Measurements from ENCODE around the gene RPRM. TPM values are rescaled to one million over a fixed set of nuclear protein-coding genes. Genes with fewer than 3 reads are reported as not detected.
"Not testable (repeated sequence)": the region's sequence is repeated elsewhere in the genome, so short reads cannot be mapped to it uniquely, and the experiment has no call there.

The RPRM gene
- total and polyA plus RNA-seq, 8 donors: 0.16 to 0.42 (median 0.23) TPM; not detected in 5

- no peak overlapping the region for H3K27ac ChIP-seq
- H3K9me3 ChIP-seq: no peaks in the 10 kb centered on the region
- FAIRE-seq (no peak), DNase-seq (peak in 1 of 6 donors; percentile 70), ATAC-seq (peak in 1 of 4 donors; percentile 78)
- WGBS, 2 donors: 78 to 83% methylated on average over 15 of the region's 15 CpGs
- H3K4me1 ChIP-seq: no peaks in the 10 kb centered on the region
- intact Hi-C loops (cut with DNase I): no loop called here
- H3K27me3 ChIP-seq: no peaks in the 10 kb centered on the region
- no peak overlapping the region for H3K4me3 ChIP-seq
- TF ChIP-seq CTCF (IDR thresholded peaks at IDR 0.05): no peak
- no peaks in the 10 kb centered on the region for H3K36me3 ChIP-seq
Observed at GRCh38 chr2:153509133-153509532, 30.6 kb upstream of the RPRM start.

GRCh38 chr2:153506499-153506898, 27.9 kb upstream of the RPRM start:
- DNase-seq, ATAC-seq: not testable (repeated sequence)

GRCh38 chr2:153499439-153499838, 20.9 kb upstream of the RPRM start:
- no peak for ATAC-seq

More at GRCh38 chr2:153506499-153506898, 27.9 kb upstream of the RPRM start:
- H3K27me3 ChIP-seq; H3K36me3 ChIP-seq; intact Hi-C loops (cut with DNase I); H3K4me1 ChIP-seq; H3K9me3 ChIP-seq; H3K27ac ChIP-seq; FAIRE-seq; H3K4me3 ChIP-seq: not testable (repeated sequence)

GRCh38 chr2:153497938-153498629, 19.5 kb upstream of the RPRM start:
- ATAC-seq: peak; percentile 68 to 86 (median 77)
- intact Hi-C loops (cut with DNase I): no loop called here

More at GRCh38 chr2:153499439-153499838, 20.9 kb upstream of the RPRM start:
- H3K9me3 ChIP-seq: no peaks in the 10 kb centered on the region
- H3K27ac ChIP-seq: no peak overlapping the region
- no peaks in the 10 kb centered on the region for H3K36me3 ChIP-seq
- H3K4me1 ChIP-seq: peaks cover 0 to 2% (median 0%) of the 10 kb centered on the region in 3 donors
- WGBS, 2 donors: 60 to 73% methylated on average over 5 of the region's 5 CpGs
- no peak for TF ChIP-seq CTCF (IDR thresholded peaks at IDR 0.05)
- no peak overlapping the region for H3K4me3 ChIP-seq
- peak in 1 of 6 donors; percentile 48 for DNase-seq
- intact Hi-C loops (cut with DNase I): no loop called here
- no peak for FAIRE-seq
- H3K27me3 ChIP-seq: no peaks in the 10 kb centered on the region

GRCh38 chr2:153495725-153496124, 17.2 kb upstream of the RPRM start:
- intact Hi-C loops (cut with DNase I): no loop called here
- Histone ChIP-seq H3K27me3 (no peaks in the 10 kb centered on the region), H3K9me3 (no peaks in the 10 kb centered on the region), H3K4me3 (no peak overlapping the region), H3K4me1 (peaks cover 0 to 2% (median 0%) of the 10 kb centered on the region in 3 donors), H3K27ac (no peak overlapping the region), H3K36me3 (no peaks in the 10 kb centered on the region)
- TF ChIP-seq CTCF (IDR thresholded peaks at IDR 0.05): no peak
- FAIRE-seq (no peak), ATAC-seq (peak; percentile 32 to 85 (median 71)), DNase-seq (no peak)
- 1 to 4% methylated on average over 1 of the region's 1 CpG for WGBS, 2 donors

More at GRCh38 chr2:153497938-153498629, 19.5 kb upstream of the RPRM start:
- TF ChIP-seq CTCF (IDR thresholded peaks at IDR 0.05): no peak
- Histone ChIP-seq H3K4me1 (peaks cover 0 to 2% (median 0%) of the 10 kb centered on the region in 3 donors), H3K36me3 (no peaks in the 10 kb centered on the region), H3K9me3 (no peaks in the 10 kb centered on the region), H3K27ac (no peak overlapping the region), H3K4me3 (no peak overlapping the region), H3K27me3 (no peaks in the 10 kb centered on the region)
- FAIRE-seq (no peak), DNase-seq (peak in 5 of 6 donors; percentile 37 to 75 (median 47))
- 43 to 44% methylated on average over 14 of the region's 14 CpGs for WGBS, 2 donors

Measured in pancreas (tissue), 10 donors.